MM.1S (cell line): Measurements from ENCODE around the gene FBXL4.

Experiments
- DNase-seq: peaks from one replicate; pipeline ENCODE4 v3.0.0-alpha.2; 2015
- H2AFZ ChIP-seq: fragments of 300-600 bp; sonication (generic); 2 replicates; pipeline ENCODE4 v1.6.0; 2016; ENCODE audit warnings: antibody characterized with exemption, low read length
- H3F3A ChIP-seq: fragments of 300-600 bp; sonication (generic); 2 replicates; pipeline ENCODE4 v1.6.1; 2016; ENCODE audit warnings: mild to moderate bottlenecking, antibody characterized with exemption, low read length, moderate library complexity, mixed read lengths; ENCODE audit not compliant: insufficient read depth
- H3K27ac ChIP-seq: fragments of 300-600 bp; sonication (generic); 2 replicates; pipeline ENCODE4 v1.5.1; 2016; ENCODE audit warnings: mild to moderate bottlenecking, low read length
- H3K27me3 ChIP-seq: fragments of 300-600 bp; sonication (generic); replicated peaks from 2 replicates; pipeline ENCODE4 v1.6.0; 2016; ENCODE audit warnings: low read length; ENCODE audit not compliant: insufficient read depth
- H3K36me3 ChIP-seq: fragments of 300-600 bp; sonication (generic); replicated peaks from 2 replicates; pipeline ENCODE4 v1.6.1; 2016; ENCODE audit warnings: mild to moderate bottlenecking, low read length, mixed read lengths; ENCODE audit not compliant: insufficient read depth
- H3K4me1 ChIP-seq: fragments of 300-600 bp; sonication (generic); 2 replicates; pipeline ENCODE4 v1.6.1; 2016; ENCODE audit warnings: low read length, mixed read lengths
- H3K4me2 ChIP-seq: fragments of 300-600 bp; sonication (generic); 2 replicates; pipeline ENCODE4 v1.6.0; 2016; ENCODE audit warnings: low read depth, low read length
- H3K4me3 ChIP-seq: fragments of 300-600 bp; sonication (generic); 2 replicates; pipeline ENCODE4 v1.5.1; 2016; ENCODE audit warnings: low read length, mixed read lengths
- H3K79me2 ChIP-seq: fragments of 300-600 bp; sonication (generic); 2 replicates; pipeline ENCODE4 v1.6.1; 2016; ENCODE audit warnings: mixed run types, low read length, mixed read lengths
- H3K9ac ChIP-seq: fragments of 300-600 bp; sonication (generic); 2 replicates; pipeline ENCODE4 v1.6.1; 2016; ENCODE audit warnings: low read length, mixed read lengths
- H3K9me2 ChIP-seq: fragments of 300-600 bp; sonication (generic); replicated peaks from 2 replicates; pipeline ENCODE4 v1.6.1; 2016; ENCODE audit warnings: mild to moderate bottlenecking, low read length, mixed read lengths; ENCODE audit not compliant: insufficient read depth
- H3K9me3 ChIP-seq: fragments of 300-600 bp; sonication (generic); replicated peaks from 2 replicates; pipeline ENCODE4 v1.6.1; 2016; ENCODE audit warnings: mild to moderate bottlenecking, low read length, mixed read lengths; ENCODE audit not compliant: insufficient read depth
- H4K20me1 ChIP-seq: fragments of 300-600 bp; sonication (generic); 2 replicates; pipeline ENCODE4 v1.6.1; 2016; ENCODE audit warnings: mild to moderate bottlenecking, low read length, moderate library complexity, mixed read lengths; ENCODE audit not compliant: insufficient read depth
- CTCF ChIP-seq: fragments of 300-600 bp; sonication (generic); IDR thresholded peaks from 2 replicates; pipeline ENCODE4 v1.5.1; 2016; ENCODE audit warnings: antibody characterized with exemption, low read length, mixed read lengths
- EZH2 ChIP-seq: fragments of 300-600 bp; sonication (generic); optimal IDR thresholded peaks from 2 replicates; pipeline ENCODE3; 2017; ENCODE audit warnings: low read depth, mild to moderate bottlenecking, antibody characterized with exemption, low read length, mixed read lengths
- EZH2phosphoT487 ChIP-seq: fragments of 300-600 bp; sonication (generic); IDR thresholded peaks from 2 replicates; pipeline ENCODE4 v1.6.1; 2018; ENCODE audit warnings: antibody characterized with exemption, low read length

The FBXL4 gene

GRCh38 chr6:98831959-98832283, 115.8 kb downstream of the FBXL4 start:
- no peak overlapping the region for H2AFZ ChIP-seq
- peaks cover 11% of the 10 kb centered on the region; the same call in 1 of the 2 replicates for H3K27me3 ChIP-seq
- H3K4me3 ChIP-seq: no peak overlapping the region
- H3K9me3 ChIP-seq: no peaks in the 10 kb centered on the region
- no peak for DNase-seq
- no peaks in the 10 kb centered on the region for H3K9me2 ChIP-seq
- no peaks in the 10 kb centered on the region for H4K20me1 ChIP-seq
- H3K4me2 ChIP-seq: no peak overlapping the region
- 0 out of 2 replicates have a peak, but pooled peaks cover 5% of the 10 kb centered on the region for H3F3A ChIP-seq
- H3K4me1 ChIP-seq: no peaks in the 10 kb centered on the region
- no peaks in the 10 kb centered on the region for H3K36me3 ChIP-seq
- no peak overlapping the region for H3K27ac ChIP-seq
- H3K79me2 ChIP-seq: no peaks in the 10 kb centered on the region
- TF ChIP-seq CTCF: no peak
- no peak for TF ChIP-seq EZH2
- no peak for TF ChIP-seq EZH2phosphoT487
- no peak overlapping the region for H3K9ac ChIP-seq

- no peak overlapping the region for H3K27ac ChIP-seq
- TF ChIP-seq EZH2 (no peak), EZH2phosphoT487 (no peak), CTCF (no peak)
- H3K9me3 ChIP-seq: no peaks in the 10 kb centered on the region
- H3K9ac ChIP-seq: no peak overlapping the region
- H3K9me2 ChIP-seq: no peaks in the 10 kb centered on the region
- no peak overlapping the region for H2AFZ ChIP-seq
- DNase-seq: no peak
- H3K36me3 ChIP-seq: no peaks in the 10 kb centered on the region
- H3K4me2 ChIP-seq: no peak overlapping the region
- 0 out of 2 replicates have a peak, but pooled peaks cover 5% of the 10 kb centered on the region for H3F3A ChIP-seq
- no peak overlapping the region for H3K4me3 ChIP-seq
- no peaks in the 10 kb centered on the region for H4K20me1 ChIP-seq
- H3K4me1 ChIP-seq: no peaks in the 10 kb centered on the region
- peaks cover 6% of the 10 kb centered on the region; the same call in 1 of the 2 replicates for H3K27me3 ChIP-seq
- no peaks in the 10 kb centered on the region for H3K79me2 ChIP-seq
Measured at GRCh38 chr6:98831057-98831958, 116.4 kb downstream of the FBXL4 start.

- Histone ChIP-seq H3K9me2 (no peaks in the 10 kb centered on the region), H3K9ac (no peak overlapping the region), H3K27me3 (no peaks in the 10 kb centered on the region), H3K27ac (no peak overlapping the region), H2AFZ (no peak overlapping the region), H3K4me1 (no peaks in the 10 kb centered on the region), H4K20me1 (no peaks in the 10 kb centered on the region), H3F3A (0 out of 2 replicates have a peak, but pooled peaks cover 5% of the 10 kb centered on the region), H3K9me3 (no peaks in the 10 kb centered on the region), H3K4me3 (no peak overlapping the region), H3K79me2 (no peaks in the 10 kb centered on the region), H3K36me3 (no peaks in the 10 kb centered on the region), H3K4me2 (no peak overlapping the region)
- TF ChIP-seq EZH2 (no peak), EZH2phosphoT487 (no peak), CTCF (no peak)
- DNase-seq: no peak
Measured at GRCh38 chr6:98830146-98830545, 117.6 kb downstream of the FBXL4 start.
